Mucosa of gallbladder (tissue), 1 donor: Measurements from ENCODE around the gene PRKCZ. TPM values are rescaled to one million over a fixed set of nuclear protein-coding genes. Genes with fewer than 3 reads are reported as not detected.

Source experiments
- DNase-seq: peaks from one replicate; pipeline ENCODE4 v3.0.0-alpha.2; 2020; ENCODE audit warnings: low spot score
- total RNA-seq: library from RNA; stranded (reverse); gene quantifications from one replicate; pipeline ENCODE4 v1.2.1, GENCODE V29; 2021
- donor health status: DM: no; HTN: no; CAD: no.

The PRKCZ gene
- total RNA-seq, 1 donor from 2014 or later: 29.8 TPM

DNA sequence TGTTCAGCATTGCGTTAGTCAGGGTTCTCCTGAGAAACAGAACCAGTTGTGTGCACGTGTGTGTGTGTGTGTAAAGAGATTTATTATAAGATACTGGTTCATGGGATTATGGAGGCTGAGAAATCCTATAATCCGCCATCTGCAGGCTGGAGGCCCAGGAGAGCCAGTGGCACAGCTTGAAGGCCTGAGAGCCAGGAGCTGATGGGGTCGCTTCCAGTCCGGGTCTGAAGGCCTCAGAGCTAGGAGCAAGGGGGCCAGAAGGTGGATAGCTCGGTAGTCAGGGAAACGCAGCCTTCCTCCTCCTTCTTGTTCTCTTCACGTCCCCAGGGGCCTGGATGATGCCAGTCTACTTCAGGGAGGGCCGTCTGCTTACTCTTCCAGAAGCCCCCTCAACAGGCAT is 106.7 kb downstream of the PRKCZ start:
- DNase-seq: no peak

DNA sequence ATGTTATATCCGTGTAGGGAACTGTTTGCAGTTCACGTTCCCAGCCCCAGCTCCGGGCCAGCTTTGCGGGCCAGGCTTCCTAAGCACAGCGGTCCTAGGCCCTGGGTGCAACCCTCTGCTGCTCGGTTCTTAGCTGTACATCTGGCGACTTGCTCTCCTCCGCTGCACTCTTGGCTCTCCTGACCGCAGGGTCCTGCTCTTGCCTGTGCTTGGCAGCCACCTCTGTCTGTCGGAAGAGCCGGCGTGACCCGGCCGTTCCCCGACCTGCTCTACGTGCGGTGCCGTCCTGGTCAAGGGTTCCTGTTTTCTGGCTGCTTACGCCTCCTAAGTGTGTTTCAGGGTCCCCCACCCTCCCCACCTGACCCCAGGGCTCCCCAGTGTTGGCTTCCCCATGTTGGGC is 107.6 kb downstream of the PRKCZ start:
- DNase-seq: no peak

DNA sequence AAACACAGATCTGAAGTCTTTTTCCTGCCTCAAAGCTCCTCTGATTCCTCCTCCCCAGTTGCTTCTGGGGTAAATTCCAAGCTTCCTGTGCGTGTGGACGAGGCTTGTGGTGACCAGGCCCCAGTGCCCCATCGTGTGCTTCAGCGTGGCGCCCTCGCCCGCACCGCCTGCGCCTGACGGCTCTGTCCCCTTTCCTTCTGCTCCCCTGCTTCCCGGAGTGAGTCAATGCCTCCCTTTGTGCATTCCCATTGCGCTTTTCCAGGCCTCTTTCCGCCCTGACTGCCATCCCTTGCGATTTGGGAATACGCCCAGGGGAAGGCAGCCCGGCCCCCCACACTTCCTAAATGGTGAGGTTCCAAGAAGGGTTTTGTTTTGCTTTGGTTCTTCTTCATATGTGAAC is 108.1 kb downstream of the PRKCZ start:
- no peak for DNase-seq

DNA sequence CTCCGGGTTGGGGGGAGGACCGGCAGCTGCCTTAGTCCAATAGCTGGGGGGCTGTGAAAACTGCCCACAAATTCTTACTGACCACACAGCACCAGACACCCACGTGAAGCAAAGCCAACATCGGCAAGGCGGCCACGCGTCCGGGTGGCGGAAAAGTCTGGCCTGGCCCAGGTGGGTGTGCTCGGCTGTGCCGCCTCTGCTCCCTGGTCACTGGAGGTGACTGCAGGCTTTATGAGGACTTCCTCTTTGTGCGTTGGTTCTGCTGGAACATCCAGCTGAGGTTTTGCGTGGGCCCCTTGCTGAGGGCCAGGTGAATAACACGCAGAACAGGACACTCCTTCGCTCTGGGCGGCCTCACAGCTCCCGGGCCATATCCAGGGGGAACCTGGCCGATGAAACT is 108.9 kb downstream of the PRKCZ start:
- DNase-seq: no peak

DNA sequence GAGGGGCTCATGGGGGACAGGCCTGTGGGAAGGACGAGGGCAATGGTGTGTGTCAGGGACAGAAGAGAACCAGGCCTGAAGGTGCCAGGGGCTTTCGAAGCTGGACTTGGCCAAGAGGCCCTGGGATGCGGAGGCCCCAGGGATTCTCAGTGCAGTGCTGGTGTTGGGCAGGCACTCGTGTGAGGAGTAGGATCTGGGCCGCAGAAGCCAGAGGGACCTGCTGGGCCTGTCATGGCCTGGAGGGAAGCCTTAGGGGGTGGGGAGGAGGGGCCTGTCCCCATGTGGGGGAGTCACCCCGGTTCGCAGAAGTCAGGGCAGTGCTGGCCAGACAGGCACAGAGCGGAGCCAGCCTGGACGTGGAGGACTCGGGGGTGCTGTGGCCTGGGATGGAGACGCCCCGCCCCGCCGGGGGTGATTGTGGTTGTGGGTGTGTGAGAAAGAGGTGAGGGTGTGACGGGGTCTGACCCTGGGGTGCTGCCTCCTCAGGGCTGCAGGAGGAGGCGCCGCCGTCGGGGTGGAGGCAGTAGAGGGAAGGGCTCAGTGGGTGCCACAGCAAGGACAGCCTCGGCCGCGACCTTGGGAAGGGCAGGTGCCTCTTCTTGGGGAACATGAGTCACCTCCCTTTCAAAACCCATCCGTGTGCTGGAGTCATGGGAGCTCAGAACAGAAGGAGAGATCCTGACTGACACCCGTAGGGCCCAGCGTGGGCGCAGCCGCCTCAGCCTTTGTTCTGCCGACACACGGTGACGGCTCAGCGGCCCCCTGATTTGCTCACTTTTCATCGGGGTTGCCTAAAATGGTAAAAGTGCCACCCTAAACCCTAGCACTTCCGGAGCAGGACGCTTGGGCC is 110.5 kb downstream of the PRKCZ start:
- DNase-seq: no peak

DNA sequence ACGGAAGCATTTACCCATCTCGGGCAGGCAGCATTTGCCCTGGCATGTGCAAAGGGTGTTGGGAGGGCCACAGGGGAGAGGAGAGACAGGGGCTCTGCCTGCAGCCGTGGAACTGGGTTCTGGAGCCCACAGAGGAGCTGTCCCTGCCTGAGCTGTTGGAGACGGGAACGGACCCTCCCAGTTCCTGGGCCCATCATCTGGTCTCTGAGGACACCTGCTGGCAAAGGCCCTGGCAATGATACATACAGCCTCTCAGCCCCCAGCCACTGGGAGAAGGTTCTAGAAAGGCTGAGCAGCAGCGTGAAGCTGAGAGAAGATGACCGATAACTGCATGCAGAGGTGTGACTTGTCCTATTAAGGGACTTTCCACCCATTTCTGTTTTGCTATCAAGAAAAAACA is 113.0 kb downstream of the PRKCZ start:
- DNase-seq: no peak

DNA sequence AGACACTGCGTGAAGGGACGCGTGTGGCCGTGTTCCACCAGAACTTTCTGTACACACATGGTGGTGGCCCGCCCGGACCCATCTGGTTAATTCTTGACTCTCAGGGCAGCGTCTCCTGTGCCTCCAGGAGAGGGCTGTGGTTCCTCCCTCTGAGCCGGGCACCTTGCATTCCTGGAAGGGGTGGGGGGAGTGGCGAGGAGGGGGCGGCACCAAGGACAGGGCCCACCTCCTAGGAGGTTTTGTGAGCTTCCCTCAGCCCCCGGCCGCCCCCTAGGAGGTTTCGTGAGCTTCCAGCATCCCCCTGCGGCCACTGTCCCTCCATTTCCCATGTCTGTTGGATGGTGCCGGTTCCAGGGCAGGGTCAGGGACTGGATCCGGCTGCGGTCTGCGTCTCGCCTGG is 115.4 kb downstream of the PRKCZ start:
- DNase-seq: no peak

DNA sequence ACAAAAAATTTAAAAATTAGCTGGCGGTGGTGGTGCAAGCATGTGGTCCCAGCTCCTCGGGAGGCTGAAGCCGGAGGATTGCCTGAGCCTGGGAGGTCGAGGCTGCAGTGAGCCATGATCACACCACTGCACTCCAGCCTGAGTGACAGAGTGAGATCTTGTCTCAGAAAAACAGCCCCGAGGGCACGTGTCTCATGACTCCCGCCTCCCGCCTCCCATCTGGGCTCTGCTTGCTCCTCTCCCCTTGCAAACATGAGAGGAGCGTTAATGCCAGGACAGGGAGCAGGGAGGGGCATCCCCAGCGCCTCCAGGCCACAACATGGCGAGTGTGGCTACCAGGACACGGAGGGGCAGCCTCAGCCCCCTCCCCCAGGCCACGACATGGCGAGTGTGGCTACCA is 116.0 kb downstream of the PRKCZ start:
- no peak for DNase-seq

DNA sequence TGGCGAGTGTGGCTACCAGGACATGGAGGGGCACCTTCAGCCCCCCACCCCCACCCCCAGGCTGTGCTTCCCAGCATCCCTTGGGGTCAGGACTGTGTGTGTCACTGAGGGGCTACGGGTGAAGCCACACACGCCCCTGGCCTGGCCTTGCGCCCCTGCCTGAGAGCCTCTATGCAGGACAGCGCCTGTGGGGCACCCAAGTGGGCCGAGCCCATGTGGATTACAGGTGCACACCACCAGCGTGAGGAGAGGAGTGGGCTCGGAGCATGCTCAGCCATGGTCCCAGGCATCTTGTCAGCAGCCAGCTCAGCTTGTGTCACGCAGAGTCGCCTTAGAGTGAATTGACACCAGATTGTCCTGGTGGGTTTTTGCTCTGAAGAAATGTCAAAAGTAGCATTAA is 116.5 kb downstream of the PRKCZ start:
- no peak for DNase-seq

DNA sequence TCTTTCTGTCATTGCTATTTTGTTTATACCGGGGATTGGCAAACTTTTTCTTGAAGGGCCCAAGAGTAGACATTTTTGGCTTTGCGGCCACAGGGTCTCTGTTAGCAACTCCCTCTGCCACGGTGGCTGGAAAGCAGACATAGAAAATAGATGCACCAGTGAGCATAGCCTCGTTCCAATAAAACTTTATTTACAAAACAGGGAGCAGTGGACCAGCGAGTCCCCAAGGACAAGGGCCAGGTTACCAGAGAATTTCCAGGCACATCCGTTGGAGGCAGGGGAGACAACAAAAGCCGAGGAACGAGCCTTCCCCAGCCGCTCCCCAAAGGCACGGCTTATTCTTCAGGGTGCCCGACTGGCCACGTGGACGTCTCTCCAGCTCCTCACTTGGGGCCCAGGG is 117.9 kb downstream of the PRKCZ start:
- DNase-seq: no peak

DNA sequence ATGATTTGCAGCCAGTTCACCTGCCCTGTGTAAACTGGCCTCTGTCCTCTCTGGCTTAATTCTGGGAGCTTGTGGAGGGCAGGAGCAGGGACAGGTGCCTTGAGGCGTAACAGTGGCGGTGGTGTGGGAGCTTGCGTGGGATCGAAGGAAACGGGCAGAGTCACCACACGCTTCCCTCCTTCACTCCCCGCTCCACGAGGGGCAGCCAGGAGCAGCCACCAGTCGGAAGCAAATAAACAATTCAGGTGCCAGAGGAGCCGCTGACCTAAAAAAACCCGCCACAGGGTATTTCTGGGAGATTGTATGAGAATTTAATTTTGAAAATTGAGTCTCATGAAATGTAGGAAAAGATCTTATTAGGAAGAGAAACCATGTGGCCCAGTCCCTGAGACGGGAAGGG is 118.3 kb downstream of the PRKCZ start:
- DNase-seq: no peak

DNA sequence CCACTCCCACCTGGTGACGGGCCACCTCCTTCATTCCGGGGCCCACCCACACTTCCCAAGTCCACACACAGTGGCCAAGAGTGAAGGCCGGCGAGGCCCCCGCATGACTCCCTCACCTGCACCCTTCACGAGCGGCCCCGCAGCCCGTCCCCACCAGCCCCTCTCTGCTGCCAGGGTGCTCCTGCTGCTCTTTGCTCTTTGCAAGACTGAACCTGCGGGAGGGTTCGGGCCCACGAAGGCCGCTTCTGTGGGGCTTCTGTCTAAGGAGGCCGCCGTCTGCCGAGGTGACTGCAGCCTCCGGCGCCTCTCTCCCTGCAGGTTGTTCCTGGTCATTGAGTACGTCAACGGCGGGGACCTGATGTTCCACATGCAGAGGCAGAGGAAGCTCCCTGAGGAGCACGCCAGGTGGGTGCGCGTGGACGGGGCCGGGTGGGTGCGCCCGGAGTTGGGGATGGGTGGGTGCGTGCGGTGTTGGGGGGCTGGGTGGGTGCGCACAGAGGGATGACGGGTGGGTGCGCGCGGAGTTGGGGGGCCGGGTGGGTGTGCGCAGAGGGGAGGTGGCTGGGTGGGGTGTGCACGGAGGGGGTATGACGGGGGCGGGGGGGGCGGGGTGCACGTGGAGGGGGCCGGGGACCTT is 119.1 kb downstream of the PRKCZ start:
- DNase-seq: no peak

DNA sequence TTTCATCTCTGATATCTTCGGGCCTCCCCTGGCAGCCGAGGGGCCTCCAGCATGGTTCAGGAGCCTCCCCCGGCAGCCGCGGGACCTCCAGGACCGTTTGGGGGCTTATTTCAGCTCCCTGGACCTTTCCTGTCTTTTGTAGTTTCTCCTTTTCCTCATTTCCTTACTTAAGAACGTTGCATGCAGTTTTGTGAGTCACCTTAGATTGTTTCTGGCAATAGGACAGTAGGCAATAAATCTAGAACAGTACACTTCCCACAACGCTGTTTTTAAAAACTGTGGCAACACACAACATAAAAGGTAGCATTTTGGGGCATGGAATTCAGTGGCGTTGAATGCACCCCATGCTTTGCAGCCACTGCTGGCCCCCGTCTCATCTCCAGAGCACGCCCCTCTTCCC is 120.0 kb downstream of the PRKCZ start:
- DNase-seq: no peak

DNA sequence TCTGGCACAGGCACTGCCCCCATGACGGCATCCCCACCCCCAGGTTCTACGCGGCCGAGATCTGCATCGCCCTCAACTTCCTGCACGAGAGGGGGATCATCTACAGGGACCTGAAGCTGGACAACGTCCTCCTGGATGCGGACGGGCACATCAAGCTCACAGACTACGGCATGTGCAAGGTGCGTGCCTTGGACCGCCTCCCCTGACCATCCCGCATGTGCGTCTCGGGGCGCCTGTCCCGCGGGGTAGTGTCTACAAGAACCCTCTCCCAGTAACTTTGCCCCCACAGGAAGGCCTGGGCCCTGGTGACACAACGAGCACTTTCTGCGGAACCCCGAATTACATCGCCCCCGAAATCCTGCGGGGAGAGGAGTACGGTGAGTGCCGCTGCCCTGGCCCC is 121.8 kb downstream of the PRKCZ start:
- no peak for DNase-seq

DNA sequence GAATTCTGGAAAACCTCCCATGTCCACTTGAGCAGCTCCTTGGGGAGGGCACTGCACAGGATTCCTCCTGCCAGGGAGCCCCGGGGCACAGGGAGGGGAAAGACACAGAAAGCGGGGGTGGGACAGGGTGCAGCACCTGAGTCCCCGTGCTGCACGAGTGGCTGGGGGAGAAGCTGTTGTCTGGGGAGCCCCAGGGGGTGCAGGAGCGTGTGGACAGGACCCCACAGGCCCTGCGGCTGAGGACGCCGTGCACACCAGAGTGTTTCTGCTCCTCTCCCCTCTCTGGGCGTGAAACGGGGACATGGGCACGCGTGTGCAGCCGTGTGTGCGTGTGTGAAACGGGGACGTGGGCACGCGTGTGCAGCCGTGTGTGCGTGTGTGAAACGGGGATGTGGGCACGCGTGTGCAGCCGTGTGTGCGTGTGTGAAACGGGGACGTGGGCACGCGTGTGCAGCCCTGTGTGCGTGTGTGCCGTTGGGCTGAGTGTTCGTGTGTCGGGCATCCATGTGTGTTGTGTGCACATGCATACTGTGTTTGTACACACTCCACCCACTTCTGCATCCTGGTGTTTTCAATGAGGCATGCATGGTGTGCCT is 122.4 kb downstream of the PRKCZ start:
- DNase-seq: no peak

DNA sequence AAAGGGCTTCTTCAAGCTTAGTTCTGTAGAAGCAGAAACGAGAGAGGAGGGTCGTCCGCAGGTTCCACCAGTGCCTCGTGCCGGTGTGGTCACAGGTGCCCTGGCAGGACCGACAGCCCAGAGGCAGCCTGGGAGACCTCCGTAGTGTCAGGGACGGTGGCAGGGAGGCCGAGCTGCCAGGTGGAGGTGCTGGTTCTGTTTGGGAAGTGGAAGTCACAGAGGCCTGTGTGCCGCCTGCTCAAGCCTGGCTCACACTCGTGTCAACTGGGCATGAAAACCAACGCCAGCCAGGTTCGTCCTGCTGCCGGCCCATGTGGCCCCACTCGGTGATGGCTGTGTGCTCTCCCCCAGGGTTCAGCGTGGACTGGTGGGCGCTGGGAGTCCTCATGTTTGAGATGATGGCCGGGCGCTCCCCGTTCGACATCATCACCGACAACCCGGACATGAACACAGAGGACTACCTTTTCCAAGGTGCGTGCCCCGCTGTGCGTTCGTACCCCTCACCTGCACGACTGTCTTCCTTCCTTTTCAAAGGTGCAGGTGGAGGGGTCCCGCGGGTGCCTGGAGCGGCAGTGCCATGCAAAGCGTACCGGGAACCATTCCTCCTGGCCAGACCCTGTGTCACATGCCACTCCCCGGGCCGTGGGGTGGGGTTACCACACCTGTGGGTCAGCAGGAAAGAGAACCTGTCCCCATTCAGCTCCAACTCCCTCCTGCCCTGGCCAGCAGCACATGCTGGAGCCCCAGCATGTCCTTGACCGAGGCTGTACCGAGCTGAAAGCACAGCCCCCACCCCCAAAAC is 123.5 kb downstream of the PRKCZ start:
- DNase-seq: no peak

DNA sequence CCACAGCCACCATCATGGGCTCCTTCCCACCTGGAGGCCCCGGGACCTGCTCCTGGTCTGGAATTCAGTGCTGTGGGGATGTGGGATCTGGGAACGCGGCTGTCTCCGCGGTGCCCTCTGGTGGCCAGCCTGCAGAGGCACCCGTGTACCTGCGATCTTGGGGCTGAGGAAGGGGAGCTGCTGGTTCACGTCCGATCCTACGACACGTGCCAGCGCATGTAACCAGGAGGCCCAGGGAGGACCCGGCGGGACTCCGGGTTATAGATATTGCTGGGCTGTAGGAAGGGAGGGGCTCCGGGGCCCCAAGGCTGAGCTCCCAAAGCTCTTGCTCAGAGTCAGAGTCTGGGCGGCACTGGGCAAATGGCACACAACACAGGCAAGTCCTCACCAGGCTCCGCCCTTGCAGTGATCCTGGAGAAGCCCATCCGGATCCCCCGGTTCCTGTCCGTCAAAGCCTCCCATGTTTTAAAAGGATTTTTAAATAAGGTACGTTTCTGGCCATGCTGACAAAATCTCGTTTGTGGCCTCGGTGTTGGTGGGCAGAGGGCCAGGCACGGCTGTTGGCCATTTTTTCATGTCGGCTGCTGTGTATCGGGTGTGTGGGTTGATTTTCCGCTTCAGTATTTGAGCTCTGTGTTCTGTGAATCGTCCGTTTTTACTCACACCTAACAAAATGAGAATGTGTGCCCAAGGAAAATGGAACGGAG is 124.3 kb downstream of the PRKCZ start:
- DNase-seq: no peak

DNA sequence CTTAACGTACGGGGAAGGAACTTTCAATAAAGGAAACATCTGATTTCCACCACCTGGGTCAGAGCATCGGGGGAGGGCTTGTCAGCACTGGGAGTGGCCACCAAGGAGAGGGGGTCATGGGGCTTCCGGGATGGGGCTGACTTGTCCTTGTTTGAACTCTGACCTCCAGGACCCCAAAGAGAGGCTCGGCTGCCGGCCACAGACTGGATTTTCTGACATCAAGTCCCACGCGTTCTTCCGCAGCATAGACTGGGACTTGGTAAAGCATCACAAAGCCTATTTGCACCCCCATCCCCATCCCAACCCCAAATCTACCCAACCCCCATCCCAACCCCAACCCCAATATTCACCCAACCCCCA is 124.8 kb downstream of the PRKCZ start:
- DNase-seq: no peak

DNA sequence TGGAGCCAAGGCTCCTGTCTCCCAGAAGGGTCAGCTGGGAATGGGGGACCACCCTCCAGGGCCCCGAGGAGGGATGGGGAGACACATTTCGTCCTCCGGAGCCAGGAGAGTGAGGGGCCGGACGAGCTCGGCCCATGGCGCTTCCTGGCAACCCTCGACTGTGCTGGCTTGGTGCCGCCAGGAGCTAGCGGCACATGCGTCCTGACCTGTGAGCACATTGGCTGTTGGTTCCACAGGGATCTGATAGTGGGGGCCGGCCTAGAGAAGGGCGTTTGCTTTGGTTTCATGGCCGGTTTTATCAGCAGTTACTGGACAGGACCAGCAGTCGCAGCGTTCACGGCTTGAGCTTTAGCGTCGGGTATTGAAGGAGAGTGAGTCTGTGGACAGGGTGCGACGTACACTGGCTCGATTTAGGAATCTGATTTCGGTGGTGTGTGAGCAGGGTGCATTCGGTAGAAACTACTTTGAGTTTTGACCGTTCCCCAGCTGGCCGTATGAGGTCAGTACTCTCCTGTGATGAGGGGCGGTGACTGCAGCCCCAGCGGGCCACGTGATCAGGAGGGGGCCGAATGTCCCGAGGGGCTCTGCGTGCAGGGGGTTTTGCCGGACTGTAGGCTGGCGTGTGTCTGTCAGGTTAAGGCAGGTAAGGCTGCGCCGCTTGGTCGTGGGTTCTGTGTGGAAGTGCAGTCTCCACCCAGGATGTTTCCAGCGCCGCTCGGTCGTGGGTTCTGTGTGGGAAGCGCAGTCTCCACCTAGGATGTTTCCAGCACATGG is 125.7 kb downstream of the PRKCZ start:
- DNase-seq: no peak

DNA sequence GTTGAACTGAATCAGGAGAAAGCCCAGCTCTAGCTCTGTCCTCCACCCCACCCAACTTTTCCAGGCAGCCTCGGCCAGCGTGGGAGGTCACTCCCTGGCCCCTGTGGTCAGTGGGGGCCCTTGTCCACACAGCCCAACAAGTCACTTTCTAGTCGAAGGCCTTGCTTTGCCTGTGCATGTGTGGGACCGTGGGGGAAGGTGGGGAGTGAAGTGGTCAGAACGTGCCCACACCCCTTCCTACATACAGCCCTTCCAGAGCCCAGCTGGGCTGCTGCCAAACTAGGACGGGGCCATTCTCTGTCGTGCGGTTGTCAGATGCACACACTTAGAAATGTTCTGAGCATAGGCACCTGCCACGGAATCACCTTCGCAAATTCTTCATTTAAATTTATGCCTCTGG is 126.4 kb downstream of the PRKCZ start:
- no peak for DNase-seq

DNA sequence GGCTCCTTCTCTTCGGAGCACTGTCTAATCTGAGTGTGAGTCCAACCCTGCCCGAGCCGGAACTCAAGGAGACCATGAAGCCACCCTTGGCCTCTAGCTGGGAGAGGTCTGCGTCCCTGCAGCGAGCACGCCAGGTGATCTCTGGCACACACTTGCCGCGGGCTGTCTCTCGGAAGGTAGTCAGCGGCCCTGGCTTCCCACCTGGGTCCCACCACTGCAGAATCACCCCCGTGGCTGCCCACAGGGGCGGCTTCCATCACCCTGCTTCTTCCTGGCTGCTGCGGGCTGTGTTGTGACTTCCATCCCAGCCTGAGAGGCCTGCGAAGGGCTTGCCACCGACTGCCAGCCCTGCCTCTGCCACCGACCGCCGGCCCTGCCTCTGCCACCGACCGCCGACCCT is 127.3 kb downstream of the PRKCZ start:
- DNase-seq: no peak
